HG02610 (cell line): ENCODE results near the gene CNTN4.

ENCODE experiments used
- ATAC-seq: cut with Tn5 transposase; IDR thresholded peaks from one replicate; pipeline ENCODE4 v1.9.1; 2021; ENCODE audit warnings: mild to moderate bottlenecking, moderate library complexity; ENCODE audit not compliant: unreplicated experiment

The CNTN4 gene

GRCh38 chr3:3013317-3014052 is 914.8 kb downstream of the CNTN4 start:
- no peak for ATAC-seq

- ATAC-seq: peak; percentile 59
These were observed 916.8 kb downstream of the CNTN4 start for GRCh38 chr3:3015185-3016089.

- no peak for ATAC-seq
These were observed 917.6 kb downstream of the CNTN4 start for GRCh38 chr3:3016226-3016625.

GRCh38 chr3:3020209-3020608 is 921.5 kb downstream of the CNTN4 start:
- no peak for ATAC-seq

GRCh38 chr3:3023111-3023745 is 924.6 kb downstream of the CNTN4 start:
- no peak for ATAC-seq

GRCh38 chr3:3027976-3028567 is 929.4 kb downstream of the CNTN4 start:
- ATAC-seq: peak; percentile 98

GRCh38 chr3:3031326-3031725 is 932.7 kb downstream of the CNTN4 start:
- ATAC-seq: no peak

GRCh38 chr3:3037156-3037555 is 938.5 kb downstream of the CNTN4 start:
- ATAC-seq: no peak

GRCh38 chr3:3038201-3038991 is 939.7 kb downstream of the CNTN4 start:
- ATAC-seq: no peak

GRCh38 chr3:3053974-3054373 is 955.3 kb downstream of the CNTN4 start:
- no peak for ATAC-seq

- no peak for ATAC-seq
These were observed 961.0 kb downstream of the CNTN4 start for GRCh38 chr3:3059645-3060044.

- ATAC-seq: no peak
These were observed 965.6 kb downstream of the CNTN4 start for GRCh38 chr3:3064297-3064696.

- ATAC-seq: no peak
These were observed 967.2 kb downstream of the CNTN4 start for GRCh38 chr3:3065876-3066275.

- peak; percentile 54 for ATAC-seq
These were observed 967.7 kb downstream of the CNTN4 start for GRCh38 chr3:3066378-3066777.

GRCh38 chr3:3066910-3067309 is 968.2 kb downstream of the CNTN4 start:
- no peak for ATAC-seq

- no peak for ATAC-seq
These were observed 969.8 kb downstream of the CNTN4 start for GRCh38 chr3:3068358-3068881.

GRCh38 chr3:3069723-3070122 is 971.1 kb downstream of the CNTN4 start:
- ATAC-seq: no peak

- ATAC-seq: no peak
These were observed 972.5 kb downstream of the CNTN4 start for GRCh38 chr3:3071136-3071535.

- peak; percentile 73 for ATAC-seq
These were observed 976.0 kb downstream of the CNTN4 start for GRCh38 chr3:3074551-3075257.

GRCh38 chr3:3080309-3080708 is 981.6 kb downstream of the CNTN4 start:
- no peak for ATAC-seq
